ENCODE measurements around the gene DLL3.

Gene DLL3

GRCh38 chr19:39507715-39508364 is 9.1 kb downstream of the DLL3 start:
- ATAC-seq: peak; percentile 10; the same call in 2 of the 3 replicates

GRCh38 chr19:39508629-39509028 is 9.9 kb downstream of the DLL3 start:
- no peak for TF ChIP-seq ZFP30 (CRISPR knock-in tag; IDR thresholded peaks at IDR 0.05)
- ATAC-seq: no peak

More at GRCh38 chr19:39507715-39508364, 9.1 kb downstream of the DLL3 start:
- no peak for TF ChIP-seq ZC3H10 (CRISPR knock-in tag; IDR thresholded peaks at IDR 0.05)
- no peak for TF ChIP-seq TCF4 (CRISPR knock-in tag; IDR thresholded peaks at IDR 0.05; ENCODE audit: borderline replicate concordance)
- no peak for TF ChIP-seq PPARA (CRISPR knock-in tag; IDR thresholded peaks at IDR 0.05; ENCODE audit: borderline replicate concordance)
- no peak for TF ChIP-seq POU6F1 (CRISPR knock-in tag; IDR thresholded peaks at IDR 0.05; ENCODE audit: borderline replicate concordance, low read depth)
- no peak for TF ChIP-seq RARB (CRISPR knock-in tag; IDR thresholded peaks at IDR 0.05)
- TF ChIP-seq ZNF70 (CRISPR knock-in tag; IDR thresholded peaks at IDR 0.05): no peak
- no peak for TF ChIP-seq ARNTL (CRISPR knock-in tag; IDR thresholded peaks at IDR 0.05; ENCODE audit: borderline replicate concordance, low read depth)
- TF ChIP-seq TOX (CRISPR knock-in tag; IDR thresholded peaks at IDR 0.05; ENCODE audit: borderline replicate concordance): no peak
- no peak for TF ChIP-seq CSDC2 (CRISPR knock-in tag; IDR thresholded peaks at IDR 0.05)
- TF ChIP-seq ESRRG (CRISPR knock-in tag; IDR thresholded peaks at IDR 0.05): no peak
- TF ChIP-seq BACH2 (CRISPR knock-in tag; IDR thresholded peaks at IDR 0.05; ENCODE audit: borderline replicate concordance): no peak
- no peak for TF ChIP-seq OSR1 (CRISPR knock-in tag; IDR thresholded peaks at IDR 0.05)
- no peak for TF ChIP-seq ISL1 (CRISPR knock-in tag; IDR thresholded peaks at IDR 0.05)
- no peak for TF ChIP-seq ZFP30 (CRISPR knock-in tag; IDR thresholded peaks at IDR 0.05)
- TF ChIP-seq, protein P1, sequence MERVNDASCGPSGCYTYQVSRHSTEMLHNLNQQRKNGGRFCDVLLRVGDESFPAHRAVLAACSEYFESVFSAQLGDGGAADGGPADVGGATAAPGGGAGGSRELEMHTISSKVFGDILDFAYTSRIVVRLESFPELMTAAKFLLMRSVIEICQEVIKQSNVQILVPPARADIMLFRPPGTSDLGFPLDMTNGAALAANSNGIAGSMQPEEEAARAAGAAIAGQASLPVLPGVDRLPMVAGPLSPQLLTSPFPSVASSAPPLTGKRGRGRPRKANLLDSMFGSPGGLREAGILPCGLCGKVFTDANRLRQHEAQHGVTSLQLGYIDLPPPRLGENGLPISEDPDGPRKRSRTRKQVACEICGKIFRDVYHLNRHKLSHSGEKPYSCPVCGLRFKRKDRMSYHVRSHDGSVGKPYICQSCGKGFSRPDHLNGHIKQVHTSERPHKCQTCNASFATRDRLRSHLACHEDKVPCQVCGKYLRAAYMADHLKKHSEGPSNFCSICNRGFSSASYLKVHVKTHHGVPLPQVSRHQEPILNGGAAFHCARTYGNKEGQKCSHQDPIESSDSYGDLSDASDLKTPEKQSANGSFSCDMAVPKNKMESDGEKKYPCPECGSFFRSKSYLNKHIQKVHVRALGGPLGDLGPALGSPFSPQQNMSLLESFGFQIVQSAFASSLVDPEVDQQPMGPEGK (CRISPR knock-in tag; IDR thresholded peaks at IDR 0.05; ENCODE audit: borderline replicate concordance): no peak
- no peak for TF ChIP-seq CSRNP3 (CRISPR knock-in tag; IDR thresholded peaks at IDR 0.05)
- no peak for TF ChIP-seq SNAI2 (CRISPR knock-in tag; IDR thresholded peaks at IDR 0.05)
- TF ChIP-seq TSHZ2 (CRISPR knock-in tag; IDR thresholded peaks at IDR 0.05): no peak
- TF ChIP-seq ZNF8 (CRISPR knock-in tag; IDR thresholded peaks at IDR 0.05): no peak
- TF ChIP-seq GLIS3 (CRISPR knock-in tag; IDR thresholded peaks at IDR 0.05): no peak

GRCh38 chr19:39509233-39509632 is 10.5 kb downstream of the DLL3 start:
- ATAC-seq: no peak
- TF ChIP-seq PPARA (CRISPR knock-in tag; IDR thresholded peaks at IDR 0.05; ENCODE audit: borderline replicate concordance) (no peak), BACH2 (CRISPR knock-in tag; IDR thresholded peaks at IDR 0.05; ENCODE audit: borderline replicate concordance) (no peak), RARB (CRISPR knock-in tag; IDR thresholded peaks at IDR 0.05) (no peak), ISL1 (CRISPR knock-in tag; IDR thresholded peaks at IDR 0.05) (no peak), ZC3H10 (CRISPR knock-in tag; IDR thresholded peaks at IDR 0.05) (no peak), OSR1 (CRISPR knock-in tag; IDR thresholded peaks at IDR 0.05) (no peak), CSRNP3 (CRISPR knock-in tag; IDR thresholded peaks at IDR 0.05) (no peak), ZFP30 (CRISPR knock-in tag; IDR thresholded peaks at IDR 0.05) (no peak), TCF4 (CRISPR knock-in tag; IDR thresholded peaks at IDR 0.05; ENCODE audit: borderline replicate concordance) (no peak), TOX (CRISPR knock-in tag; IDR thresholded peaks at IDR 0.05; ENCODE audit: borderline replicate concordance) (no peak), ESRRG (CRISPR knock-in tag; IDR thresholded peaks at IDR 0.05) (no peak), POU6F1 (CRISPR knock-in tag; IDR thresholded peaks at IDR 0.05; ENCODE audit: borderline replicate concordance, low read depth) (no peak), CSDC2 (CRISPR knock-in tag; IDR thresholded peaks at IDR 0.05) (no peak), GLIS3 (CRISPR knock-in tag; IDR thresholded peaks at IDR 0.05) (no peak), SNAI2 (CRISPR knock-in tag; IDR thresholded peaks at IDR 0.05) (no peak), ZFP3 (CRISPR knock-in tag; IDR thresholded peaks at IDR 0.05) (no peak)
- TF ChIP-seq, protein P2, sequence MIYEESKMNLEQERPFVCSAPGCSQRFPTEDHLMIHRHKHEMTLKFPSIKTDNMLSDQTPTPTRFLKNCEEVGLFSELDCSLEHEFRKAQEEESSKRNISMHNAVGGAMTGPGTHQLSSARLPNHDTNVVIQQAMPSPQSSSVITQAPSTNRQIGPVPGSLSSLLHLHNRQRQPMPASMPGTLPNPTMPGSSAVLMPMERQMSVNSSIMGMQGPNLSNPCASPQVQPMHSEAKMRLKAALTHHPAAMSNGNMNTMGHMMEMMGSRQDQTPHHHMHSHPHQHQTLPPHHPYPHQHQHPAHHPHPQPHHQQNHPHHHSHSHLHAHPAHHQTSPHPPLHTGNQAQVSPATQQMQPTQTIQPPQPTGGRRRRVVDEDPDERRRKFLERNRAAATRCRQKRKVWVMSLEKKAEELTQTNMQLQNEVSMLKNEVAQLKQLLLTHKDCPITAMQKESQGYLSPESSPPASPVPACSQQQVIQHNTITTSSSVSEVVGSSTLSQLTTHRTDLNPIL (CRISPR knock-in tag; IDR thresholded peaks at IDR 0.05; ENCODE audit: low read depth): no peak
